Body of pancreas (tissue), 4 donors: ENCODE measurements around the gene SPTBN1. TPM values are rescaled to one million over a fixed set of nuclear protein-coding genes. Genes with fewer than 3 reads are reported as not detected.

Experiments used
- ATAC-seq: fragments of 150-250 bp; one replicate; pipeline ENCODE4 v1.9.1; 2016
- DNase-seq, 4 donors: peaks; one replicate each; pipeline ENCODE4 v3.0.0-alpha.2; 2019
- H3K27ac ChIP-seq, 4 donors: fragments of 200-600 bp; sonication (generic); 1 replicate in 3 of 4; 2 replicates in 1 of 4; pipeline versions ENCODE4 v1.5.1 to v1.6.1; 2016 to 2019; ENCODE audit warnings: mild to moderate bottlenecking in 1 of 4, mixed read lengths in 1 of 4, moderate library complexity in 1 of 4
- H3K27me3 ChIP-seq, 2 donors: fragments of 200-600 bp; sonication (generic); one replicate each; pipeline ENCODE4 v1.6.0; 2016; ENCODE audit warnings: mild to moderate bottlenecking in 1 of 2
- H3K36me3 ChIP-seq, 2 donors: fragments of 200-600 bp; sonication (generic); replicated peaks in 1 of 2; 2 replicates each; pipeline ENCODE4 v1.5.1; 2016; ENCODE audit warnings: low read depth in 2 of 2; ENCODE audit not compliant: insufficient read depth in 1 of 2
- H3K4me1 ChIP-seq: fragments of 200-600 bp; sonication (generic); one replicate; pipeline ENCODE4 v1.6.0; 2016
- H3K4me3 ChIP-seq, 2 donors: fragments of 200-600 bp; sonication (generic); 1 replicate in 1 of 2; 2 replicates in 1 of 2; pipeline ENCODE4 v1.5.1; 2016 to 2019
- H3K9me3 ChIP-seq, 3 donors: fragments of 200-600 bp; sonication (generic); 1 replicate in 2 of 3; 2 replicates in 1 of 3; pipeline ENCODE4 v1.5.1; 2016
- POLR2A ChIP-seq, 3 donors: fragments of 450-650 bp; IDR thresholded peaks; one replicate each; pipeline ENCODE4 v1.6.1; 2016; ENCODE audit warnings: antibody characterized with exemption in 3 of 3, mild to moderate bottlenecking in 2 of 3
- WGBS, 2 donors: methylation state at CpG; one replicate each; pipeline ENCODE4 v1.1.5; 2017; 5-methylcytosine and 5-hydroxymethylcytosine counted together
- intact Hi-C: fragments of 100-400 bp; cut with DNase I; formaldehyde crosslinking; loops from one replicate; pipeline ENCODE4 v1.15.1; 2023
- total RNA-seq, 2 donors: library from RNA; depleted of rRNA; stranded (reverse); fragments of >200 nt; gene quantifications; one replicate each; pipeline ENCODE4 v1.1.0, GENCODE V29; 2016
- TF ChIP-seq, protein P1 (sequence below), 7 experiments: fragments of 450-650 bp in 4 of 7; fragments of 200-600 bp in 3 of 7; sonication (generic) in 3 of 7; IDR thresholded peaks; one replicate each; pipeline ENCODE4 v1.5.1; 2016 to 2019; ENCODE audit warnings: antibody characterized with exemption in 7 of 7

Gene SPTBN1
- total RNA-seq, 2 donors from 2014 or later: 186 to 195 TPM

DNA sequence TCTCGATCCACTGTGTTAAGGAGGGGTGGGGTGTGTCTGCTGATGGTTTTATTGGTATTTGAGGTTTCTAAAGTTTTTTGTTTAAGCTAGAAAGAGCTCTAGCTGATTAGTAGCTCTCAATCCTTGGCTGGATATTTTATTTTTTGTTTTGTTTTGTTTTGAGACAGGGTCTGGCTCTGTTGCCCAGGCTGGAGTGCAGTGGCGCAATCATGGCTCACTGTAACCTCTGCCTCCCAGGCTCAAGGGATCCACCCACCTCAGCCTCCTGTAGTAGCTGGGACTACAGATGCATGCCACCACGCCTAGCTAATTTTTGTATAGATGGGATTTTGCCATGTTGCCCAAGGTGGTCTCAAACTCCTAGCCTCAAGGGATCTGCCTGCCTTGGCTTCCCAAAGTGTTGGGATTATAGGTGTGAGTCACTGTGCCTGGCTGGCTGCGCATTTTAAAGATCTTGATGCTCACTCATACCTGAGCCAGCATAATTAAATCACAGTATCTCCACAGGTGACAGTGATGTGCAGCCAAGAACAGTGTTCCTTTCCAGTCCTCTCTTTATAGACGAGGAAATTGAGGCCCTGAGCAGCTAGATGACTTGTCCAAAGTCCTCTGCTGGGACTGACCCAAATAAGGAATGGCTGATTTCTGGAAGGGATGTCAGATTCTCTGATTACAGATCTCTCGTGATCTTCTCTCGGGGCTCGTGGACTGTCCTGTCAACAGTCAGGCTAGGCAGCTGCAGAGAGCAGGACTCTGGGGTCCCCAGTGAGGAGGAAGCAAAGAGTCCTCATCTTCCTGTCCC, 44.5 kb downstream of the SPTBN1 start:
- Histone ChIP-seq H3K9me3 (no peaks in the 10 kb centered on the region), H3K4me1 (peaks cover 16% of the 10 kb centered on the region), H3K27ac (no peak overlapping the region), H3K27me3 (no peaks in the 10 kb centered on the region), H3K4me3 (no peak overlapping the region), H3K36me3 (no peaks in the 10 kb centered on the region)
- ATAC-seq (no peak), DNase-seq (no peak)
- intact Hi-C loops: no loop called here
- WGBS, 2 donors: 84 to 91% methylated on average over 8 of the region's 8 CpGs
- TF ChIP-seq, protein P1, sequence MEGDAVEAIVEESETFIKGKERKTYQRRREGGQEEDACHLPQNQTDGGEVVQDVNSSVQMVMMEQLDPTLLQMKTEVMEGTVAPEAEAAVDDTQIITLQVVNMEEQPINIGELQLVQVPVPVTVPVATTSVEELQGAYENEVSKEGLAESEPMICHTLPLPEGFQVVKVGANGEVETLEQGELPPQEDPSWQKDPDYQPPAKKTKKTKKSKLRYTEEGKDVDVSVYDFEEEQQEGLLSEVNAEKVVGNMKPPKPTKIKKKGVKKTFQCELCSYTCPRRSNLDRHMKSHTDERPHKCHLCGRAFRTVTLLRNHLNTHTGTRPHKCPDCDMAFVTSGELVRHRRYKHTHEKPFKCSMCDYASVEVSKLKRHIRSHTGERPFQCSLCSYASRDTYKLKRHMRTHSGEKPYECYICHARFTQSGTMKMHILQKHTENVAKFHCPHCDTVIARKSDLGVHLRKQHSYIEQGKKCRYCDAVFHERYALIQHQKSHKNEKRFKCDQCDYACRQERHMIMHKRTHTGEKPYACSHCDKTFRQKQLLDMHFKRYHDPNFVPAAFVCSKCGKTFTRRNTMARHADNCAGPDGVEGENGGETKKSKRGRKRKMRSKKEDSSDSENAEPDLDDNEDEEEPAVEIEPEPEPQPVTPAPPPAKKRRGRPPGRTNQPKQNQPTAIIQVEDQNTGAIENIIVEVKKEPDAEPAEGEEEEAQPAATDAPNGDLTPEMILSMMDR (IDR thresholded peaks at IDR 0.05): no peak
- no peak for TF ChIP-seq POLR2A (IDR thresholded peaks at IDR 0.05)

DNA sequence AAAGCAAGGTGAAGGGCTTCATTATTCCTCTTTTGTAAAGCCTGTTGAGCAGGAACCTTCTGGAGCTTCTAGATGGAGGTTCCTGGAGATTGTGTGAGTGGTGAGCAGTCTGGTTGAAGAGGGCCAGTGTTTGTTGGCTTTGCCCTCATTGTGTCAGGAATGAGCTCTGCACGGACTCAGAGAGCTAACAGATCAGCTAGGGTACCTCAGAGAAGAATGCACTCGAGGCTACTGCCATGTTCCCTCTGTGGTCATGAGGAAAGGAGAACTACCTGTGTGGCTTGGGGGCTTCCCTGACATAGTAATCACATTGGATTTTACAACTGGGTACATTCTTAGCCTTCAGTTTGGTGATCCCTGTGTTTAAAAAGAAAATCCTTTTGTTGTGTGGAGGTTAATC, 46.6 kb downstream of the SPTBN1 start:
- H3K27ac ChIP-seq: no peak overlapping the region
- ATAC-seq (no peak), DNase-seq (no peak)
- no peaks in the 10 kb centered on the region for H3K36me3 ChIP-seq
- H3K4me1 ChIP-seq: peaks cover 16% of the 10 kb centered on the region
- H3K9me3 ChIP-seq: no peaks in the 10 kb centered on the region
- TF ChIP-seq POLR2A (IDR thresholded peaks at IDR 0.05): no peak
- TF ChIP-seq, protein P1 (IDR thresholded peaks at IDR 0.05): no peak
- 40 to 47% methylated on average over 2 of the region's 2 CpGs for WGBS, 2 donors
- intact Hi-C loops: no loop called here
- no peak overlapping the region for H3K4me3 ChIP-seq
- no peaks in the 10 kb centered on the region for H3K27me3 ChIP-seq

DNA sequence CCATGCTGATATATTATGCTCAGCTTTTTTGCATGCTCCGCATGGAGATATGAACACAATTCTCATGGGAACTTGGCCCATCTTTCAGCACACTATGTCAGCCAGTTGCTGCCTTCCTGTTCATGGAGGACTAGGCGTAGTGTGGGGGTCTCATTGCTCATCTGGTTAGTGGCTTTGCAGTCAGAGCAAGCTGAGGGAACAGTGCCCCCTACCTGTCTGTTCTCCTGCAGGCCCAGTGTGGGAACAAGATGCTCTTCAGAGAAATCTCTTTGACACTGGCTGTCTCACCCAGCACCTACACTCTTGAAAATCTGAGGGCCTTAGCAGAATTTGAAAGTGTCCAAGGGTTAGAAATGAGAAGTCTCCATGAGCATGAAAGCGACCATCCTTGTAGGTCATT, 47.1 kb downstream of the SPTBN1 start:
- Histone ChIP-seq H3K4me1 (peaks cover 16% of the 10 kb centered on the region), H3K27me3 (no peaks in the 10 kb centered on the region), H3K36me3 (no peaks in the 10 kb centered on the region), H3K27ac (no peak overlapping the region), H3K9me3 (no peaks in the 10 kb centered on the region), H3K4me3 (no peak overlapping the region)
- ATAC-seq (no peak), DNase-seq (peak in 3 of 4 donors; percentile 18 to 48 (median 37))
- 68 to 74% methylated on average over 3 of the region's 3 CpGs for WGBS, 2 donors
- TF ChIP-seq, protein P1 (IDR thresholded peaks at IDR 0.05): peak; percentile 11 to 56 (median 47)
- TF ChIP-seq POLR2A (IDR thresholded peaks at IDR 0.05): no peak
- intact Hi-C loops: no loop called here

DNA sequence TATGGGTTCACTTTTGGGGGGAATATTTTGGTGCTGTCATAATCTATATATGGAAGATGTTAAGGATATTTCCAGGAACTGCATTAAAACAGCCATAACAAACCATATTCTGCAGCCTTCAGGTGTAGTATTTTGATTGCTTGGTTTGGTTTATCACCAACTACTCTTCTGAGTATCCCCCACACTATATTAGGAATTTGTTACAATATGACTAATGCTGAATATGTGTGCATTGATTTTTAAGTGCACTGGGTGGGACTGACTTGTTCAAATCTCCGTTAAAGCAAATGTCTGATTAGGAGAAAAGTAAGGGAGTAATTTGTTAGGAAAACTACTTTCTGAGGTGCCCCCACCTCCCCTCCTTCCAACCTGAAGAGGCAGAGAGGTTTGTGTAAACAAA, 47.7 kb downstream of the SPTBN1 start:
- DNase-seq (no peak), ATAC-seq (no peak)
- no peaks in the 10 kb centered on the region for H3K9me3 ChIP-seq
- TF ChIP-seq, protein P1 (IDR thresholded peaks at IDR 0.05): no peak
- no peak for TF ChIP-seq POLR2A (IDR thresholded peaks at IDR 0.05)
- H3K4me1 ChIP-seq: peaks cover 10% of the 10 kb centered on the region
- 45 to 56% methylated on average over 1 of the region's 1 CpG for WGBS, 2 donors
- H3K27ac ChIP-seq: no peak overlapping the region
- H3K27me3 ChIP-seq: no peaks in the 10 kb centered on the region
- no peak overlapping the region for H3K4me3 ChIP-seq
- intact Hi-C loops: no loop called here
- no peaks in the 10 kb centered on the region for H3K36me3 ChIP-seq

DNA sequence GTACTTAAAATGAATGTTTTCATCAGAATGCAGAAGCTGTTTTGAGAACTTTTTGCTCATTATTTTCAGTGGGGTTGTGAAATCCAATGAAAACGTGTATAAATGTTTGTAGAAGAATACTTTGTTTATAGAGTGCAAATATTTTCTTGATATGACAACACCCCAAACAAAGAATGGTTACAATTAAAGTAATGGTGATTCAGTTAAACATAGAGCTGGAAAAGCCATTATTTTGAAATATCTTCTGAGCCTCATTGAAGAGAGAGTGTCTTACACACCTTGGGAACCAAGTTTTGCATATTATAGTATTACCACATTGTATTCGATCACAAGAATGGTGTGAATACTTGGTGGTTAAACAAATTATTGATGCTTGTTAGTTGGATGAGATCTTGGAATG, 48.7 kb downstream of the SPTBN1 start:
- H3K27me3 ChIP-seq: no peaks in the 10 kb centered on the region
- no peaks in the 10 kb centered on the region for H3K9me3 ChIP-seq
- H3K27ac ChIP-seq: no peak overlapping the region
- H3K4me1 ChIP-seq: no peaks in the 10 kb centered on the region
- no peak for DNase-seq
- no peaks in the 10 kb centered on the region for H3K36me3 ChIP-seq
- intact Hi-C loops: no loop called here
- no peak overlapping the region for H3K4me3 ChIP-seq
- ATAC-seq: no peak
- WGBS, 2 donors: 54 to 55% methylated on average over 2 of the region's 2 CpGs
- no peak for TF ChIP-seq POLR2A (IDR thresholded peaks at IDR 0.05)
- TF ChIP-seq, protein P1 (IDR thresholded peaks at IDR 0.05): no peak
